Central memory CD8-positive, alpha-beta T cell (primary cell): Measurements from ENCODE around the gene ITGA8.

Experiments used
- ATAC-seq: fragments of 150-1000 bp; cut with Tn5 transposase; replicated peaks from 2 replicates; pipeline ENCODE4 v1.10.0; 2022; ENCODE audit warnings: mild to moderate bottlenecking, moderate FRiP score, moderate number of reproducible peaks; ENCODE audit not compliant: poor library complexity, severe bottlenecking; ENCODE audit errors: extremely low read depth
- DNase-seq, 2 donors: peaks; one replicate each; pipeline ENCODE4 v3.0.0; 2021; ENCODE audit warnings: low spot score in 2 of 2
- H3K27ac Mint-ChIP-seq: one replicate; pipeline ENCODE4 v1.8.0; 2022; ENCODE audit warnings: low read depth, mild to moderate bottlenecking, moderate library complexity, mixed read lengths
- H3K27me3 Mint-ChIP-seq: one replicate; pipeline ENCODE4 v1.8.0; 2022; ENCODE audit warnings: mixed read lengths
- H3K36me3 Mint-ChIP-seq: one replicate; pipeline ENCODE4 v1.8.0; 2022; ENCODE audit warnings: mild to moderate bottlenecking, moderate library complexity, mixed read lengths; ENCODE audit not compliant: insufficient read depth
- H3K4me1 Mint-ChIP-seq: one replicate; pipeline ENCODE4 v1.8.0; 2022; ENCODE audit warnings: mixed read lengths
- H3K4me3 Mint-ChIP-seq: one replicate; pipeline ENCODE4 v1.8.0; 2022; ENCODE audit warnings: mild to moderate bottlenecking, moderate library complexity, mixed read lengths
- H3K9me3 Mint-ChIP-seq: one replicate; pipeline ENCODE4 v1.8.0; 2022; ENCODE audit warnings: mixed read lengths

Gene ITGA8

GRCh38 chr10:15744217-15744865, 24.6 kb upstream of the ITGA8 start:
- Mint-ChIP-seq H3K4me1 (no peaks in the 10 kb centered on the region), H3K27ac (no peak overlapping the region), H3K9me3 (no peaks in the 10 kb centered on the region), H3K36me3 (no peaks in the 10 kb centered on the region), H3K4me3 (no peak overlapping the region), H3K27me3 (peaks cover 20% of the 10 kb centered on the region)
- ATAC-seq (no peak), DNase-seq (peak in 1 of 2 donors; percentile 10)

DNA sequence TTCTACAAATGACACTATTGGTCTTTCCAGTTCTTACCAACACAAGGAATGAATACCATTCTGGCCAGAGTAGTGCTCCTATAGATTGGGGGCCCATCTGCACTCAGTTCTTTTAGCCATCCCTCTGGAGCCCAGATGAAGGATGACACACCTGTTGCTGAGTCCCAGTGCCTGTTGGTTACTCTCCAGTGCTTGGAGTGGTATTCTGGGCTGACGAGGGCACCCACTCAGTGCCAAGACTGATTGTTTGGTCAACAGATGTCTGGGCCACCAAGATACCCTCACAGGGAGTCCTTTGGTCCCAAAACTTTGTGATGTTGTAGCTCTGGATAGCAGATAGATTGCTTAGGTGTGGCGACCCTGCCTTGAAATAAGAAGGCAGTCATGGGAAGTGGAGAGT, 23.7 kb upstream of the ITGA8 start:
- no peak for DNase-seq
- H3K4me3 Mint-ChIP-seq, result no peak overlapping the region
- H3K27me3 Mint-ChIP-seq, result peaks cover 15% of the 10 kb centered on the region
- no peaks in the 10 kb centered on the region for H3K4me1 Mint-ChIP-seq
- no peak overlapping the region for H3K27ac Mint-ChIP-seq
- ATAC-seq, result no peak
- no peaks in the 10 kb centered on the region for H3K36me3 Mint-ChIP-seq
- no peaks in the 10 kb centered on the region for H3K9me3 Mint-ChIP-seq

GRCh38 chr10:15742836-15743235, 23.1 kb upstream of the ITGA8 start:
- H3K27ac Mint-ChIP-seq, result no peak overlapping the region
- H3K4me3 Mint-ChIP-seq, result no peak overlapping the region
- H3K9me3 Mint-ChIP-seq, result no peaks in the 10 kb centered on the region
- no peak for ATAC-seq
- no peaks in the 10 kb centered on the region for H3K36me3 Mint-ChIP-seq
- H3K4me1 Mint-ChIP-seq, result no peaks in the 10 kb centered on the region
- DNase-seq, result no peak
- peaks cover 15% of the 10 kb centered on the region for H3K27me3 Mint-ChIP-seq

DNA sequence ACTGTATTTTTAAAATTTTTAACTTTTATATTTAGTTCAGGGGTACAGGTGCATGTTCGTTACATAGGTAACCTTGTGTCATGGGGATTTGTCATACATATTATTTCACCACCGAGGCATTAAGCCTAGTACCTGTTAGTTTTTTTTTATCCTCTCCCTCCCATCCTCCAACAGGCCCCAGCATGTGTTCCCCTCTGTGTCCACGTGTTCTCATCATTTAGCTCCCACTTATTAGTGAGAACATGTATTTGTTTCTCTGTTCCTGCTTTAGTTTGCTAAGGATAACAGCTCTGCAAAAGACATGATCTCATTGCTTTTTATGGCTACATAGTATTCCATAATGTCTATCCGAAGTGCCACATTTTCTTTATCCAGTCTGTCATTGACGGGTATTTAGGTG, 22.4 kb upstream of the ITGA8 start:
- Mint-ChIP-seq H3K4me1 (no peaks in the 10 kb centered on the region), H3K4me3 (no peak overlapping the region), H3K36me3 (no peaks in the 10 kb centered on the region), H3K9me3 (no peaks in the 10 kb centered on the region), H3K27me3 (peaks cover 19% of the 10 kb centered on the region), H3K27ac (no peak overlapping the region)
- no peak for DNase-seq
- ATAC-seq, result no peak

GRCh38 chr10:15741581-15741980, 21.9 kb upstream of the ITGA8 start:
- Mint-ChIP-seq H3K4me1 (no peaks in the 10 kb centered on the region), H3K36me3 (no peaks in the 10 kb centered on the region), H3K27ac (no peak overlapping the region), H3K4me3 (no peak overlapping the region), H3K9me3 (no peaks in the 10 kb centered on the region), H3K27me3 (peaks cover 15% of the 10 kb centered on the region)
- ATAC-seq (no peak), DNase-seq (no peak)

DNA sequence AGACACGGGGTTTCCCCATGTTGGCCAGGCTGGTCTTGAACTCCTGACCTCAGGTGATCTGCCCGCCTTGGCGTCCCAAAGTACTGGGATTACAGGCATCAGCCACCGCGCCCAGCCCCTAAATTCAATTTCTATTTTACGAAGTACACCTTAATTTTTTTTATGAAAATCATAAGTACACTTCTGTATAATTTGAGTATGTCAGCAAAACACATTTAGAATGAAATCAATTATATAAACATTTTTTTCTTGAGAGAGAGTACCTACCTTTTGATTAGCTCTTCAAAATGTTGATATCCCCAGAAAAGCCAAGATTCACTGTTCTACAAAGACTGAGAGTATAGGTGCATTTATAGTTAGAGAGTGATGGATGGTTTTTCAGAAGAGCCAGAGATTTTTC, 20.5 kb upstream of the ITGA8 start:
- peaks cover 20% of the 10 kb centered on the region for H3K27me3 Mint-ChIP-seq
- no peaks in the 10 kb centered on the region for H3K36me3 Mint-ChIP-seq
- no peak overlapping the region for H3K4me3 Mint-ChIP-seq
- no peak overlapping the region for H3K27ac Mint-ChIP-seq
- H3K4me1 Mint-ChIP-seq, result no peaks in the 10 kb centered on the region
- ATAC-seq (no peak), DNase-seq (no peak)
- no peaks in the 10 kb centered on the region for H3K9me3 Mint-ChIP-seq

DNA sequence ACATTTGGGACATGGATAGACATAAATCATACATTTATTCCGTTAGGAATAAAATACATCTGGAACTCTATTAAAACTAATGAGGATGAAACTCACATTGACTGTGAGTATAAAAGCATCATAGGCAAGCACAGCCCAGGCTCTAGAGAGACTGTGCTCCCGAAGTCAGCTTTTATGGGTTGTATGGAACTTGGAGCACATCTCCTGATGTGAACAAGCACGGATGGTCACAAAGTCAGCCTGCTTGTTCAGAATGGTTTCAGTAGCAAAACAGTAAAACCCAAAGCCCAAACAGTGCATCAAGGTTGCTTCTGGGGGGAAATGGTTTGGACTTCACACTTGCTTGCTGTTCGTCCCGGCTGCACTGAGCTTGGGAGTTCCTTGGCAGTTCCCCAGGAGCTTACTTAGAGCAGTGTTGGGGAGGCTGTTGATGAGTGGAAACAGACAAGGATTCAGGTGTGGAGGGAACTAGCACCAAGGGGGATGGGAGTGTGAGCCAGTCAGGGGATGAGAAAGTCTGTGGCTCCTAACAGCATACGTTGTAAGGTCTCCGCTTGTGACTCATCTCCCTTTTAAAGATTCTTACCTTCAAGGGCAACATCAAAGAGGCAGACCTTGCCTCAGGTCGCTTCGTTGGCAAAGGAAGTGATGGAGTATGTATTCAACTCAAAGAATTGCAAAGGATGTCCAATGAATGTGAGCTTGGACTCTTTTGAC, 19.7 kb upstream of the ITGA8 start:
- peaks cover 23% of the 10 kb centered on the region for H3K27me3 Mint-ChIP-seq
- no peak overlapping the region for H3K4me3 Mint-ChIP-seq
- H3K9me3 Mint-ChIP-seq, result no peaks in the 10 kb centered on the region
- H3K4me1 Mint-ChIP-seq, result no peaks in the 10 kb centered on the region
- no peak for DNase-seq
- H3K36me3 Mint-ChIP-seq, result no peaks in the 10 kb centered on the region
- no peak for ATAC-seq
- H3K27ac Mint-ChIP-seq, result no peak overlapping the region

- ATAC-seq (no peak), DNase-seq (no peak)
- Mint-ChIP-seq H3K4me3 (no peak overlapping the region), H3K9me3 (no peaks in the 10 kb centered on the region), H3K4me1 (no peaks in the 10 kb centered on the region), H3K27me3 (peaks cover 23% of the 10 kb centered on the region), H3K36me3 (no peaks in the 10 kb centered on the region), H3K27ac (no peak overlapping the region)
These were observed 18.7 kb upstream of the ITGA8 start for GRCh38 chr10:15738270-15738925.

DNA sequence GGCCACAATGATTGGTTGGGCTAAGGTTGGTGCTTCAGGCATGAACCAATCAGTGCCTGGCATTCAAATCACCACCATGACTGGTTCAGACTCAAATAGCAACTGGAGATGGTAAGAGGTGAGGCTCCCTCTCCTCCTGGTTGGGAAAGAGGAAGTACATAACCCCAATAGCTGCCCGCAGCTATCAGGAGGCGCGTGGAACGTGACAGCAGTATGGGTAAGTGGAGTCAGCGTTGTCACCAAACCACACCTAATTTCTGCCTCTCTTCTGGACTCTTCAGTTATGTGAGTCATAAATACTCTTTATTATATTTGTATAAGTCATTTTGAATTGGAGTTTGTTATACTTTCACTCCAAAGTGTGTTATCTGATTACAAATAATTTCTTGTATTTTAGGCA, 17.9 kb upstream of the ITGA8 start:
- no peaks in the 10 kb centered on the region for H3K4me1 Mint-ChIP-seq
- no peaks in the 10 kb centered on the region for H3K36me3 Mint-ChIP-seq
- H3K27me3 Mint-ChIP-seq, result peaks cover 23% of the 10 kb centered on the region
- H3K27ac Mint-ChIP-seq, result no peak overlapping the region
- no peaks in the 10 kb centered on the region for H3K9me3 Mint-ChIP-seq
- H3K4me3 Mint-ChIP-seq, result no peak overlapping the region
- DNase-seq (no peak), ATAC-seq (no peak)

- Mint-ChIP-seq H3K4me3 (no peak overlapping the region), H3K4me1 (no peaks in the 10 kb centered on the region), H3K27me3 (peaks cover 23% of the 10 kb centered on the region), H3K27ac (no peak overlapping the region), H3K36me3 (no peaks in the 10 kb centered on the region), H3K9me3 (no peaks in the 10 kb centered on the region)
- ATAC-seq (no peak), DNase-seq (no peak)
These were observed 16.0 kb upstream of the ITGA8 start for GRCh38 chr10:15735763-15736162.

GRCh38 chr10:15730341-15730740, 10.6 kb upstream of the ITGA8 start:
- H3K9me3 Mint-ChIP-seq, result no peaks in the 10 kb centered on the region
- ATAC-seq (no peak), DNase-seq (no peak)
- no peaks in the 10 kb centered on the region for H3K36me3 Mint-ChIP-seq
- H3K27ac Mint-ChIP-seq, result no peak overlapping the region
- H3K4me3 Mint-ChIP-seq, result no peak overlapping the region
- no peaks in the 10 kb centered on the region for H3K4me1 Mint-ChIP-seq
- peaks cover 4% of the 10 kb centered on the region for H3K27me3 Mint-ChIP-seq

- no peaks in the 10 kb centered on the region for H3K4me1 Mint-ChIP-seq
- ATAC-seq (no peak), DNase-seq (no peak)
- no peaks in the 10 kb centered on the region for H3K36me3 Mint-ChIP-seq
- H3K27ac Mint-ChIP-seq, result no peak overlapping the region
- no peak overlapping the region for H3K4me3 Mint-ChIP-seq
- H3K27me3 Mint-ChIP-seq, result no peaks in the 10 kb centered on the region
- H3K9me3 Mint-ChIP-seq, result no peaks in the 10 kb centered on the region
These were observed 10.2 kb upstream of the ITGA8 start for GRCh38 chr10:15729890-15730289.

GRCh38 chr10:15726042-15726441, 6.3 kb upstream of the ITGA8 start:
- Mint-ChIP-seq H3K27ac (no peak overlapping the region), H3K4me3 (no peak overlapping the region), H3K27me3 (peaks cover 26% of the 10 kb centered on the region), H3K4me1 (no peaks in the 10 kb centered on the region), H3K9me3 (no peaks in the 10 kb centered on the region), H3K36me3 (no peaks in the 10 kb centered on the region)
- ATAC-seq (no peak), DNase-seq (no peak)
